H1 (cell line): Measurements from ENCODE around the gene GLDC.

Experiments used
- RNF2 ChIP-seq: fragments of 200-900, 300-1000 bp; sonication (generic); IDR thresholded peaks from 2 replicates; pipeline ENCODE4 v1.7.1; 2016; ENCODE audit warnings: borderline replicate concordance, low read depth, mild to moderate bottlenecking, antibody characterized with exemption, low read length; ENCODE audit not compliant: poor library complexity, severe bottlenecking; ENCODE audit errors: missing control alignments
- SRF ChIP-seq: IDR thresholded peaks from 2 replicates; pipeline ENCODE4 v1.6.1; 2011; ENCODE audit warnings: mild to moderate bottlenecking, low read depth, low read length, moderate library complexity
- TBP ChIP-seq: IDR thresholded peaks from 2 replicates; pipeline ENCODE4 v1.6.1; 2011; ENCODE audit warnings: low read depth, low read length, improper control_type of control experiment
- TCF12 ChIP-seq: IDR thresholded peaks from 2 replicates; pipeline ENCODE4 v1.6.1; 2011; ENCODE audit warnings: low read depth, mild to moderate bottlenecking, low read length

DNA sequence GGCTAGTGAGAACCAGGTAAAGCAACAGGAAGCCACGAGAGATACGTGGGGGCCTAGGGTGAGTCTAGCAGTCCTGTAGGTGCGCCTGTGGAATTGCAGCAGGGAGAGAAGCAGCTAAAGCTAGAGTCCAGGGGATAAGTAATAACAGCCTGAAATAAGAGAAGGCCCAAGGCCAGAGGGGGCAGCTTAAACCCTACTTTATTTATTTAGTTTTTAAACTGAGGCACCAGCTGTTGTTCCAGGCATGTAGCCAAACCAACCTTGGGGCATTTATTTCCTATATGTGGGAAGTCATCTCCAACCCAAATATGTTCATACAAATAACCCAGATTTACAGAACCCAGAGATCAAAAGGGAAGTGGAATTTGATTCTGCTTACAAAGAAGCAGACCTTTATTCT lies 93.5 kb downstream of the GLDC start:
- TF ChIP-seq SRF (no peak), RNF2 (no peak), TCF12 (no peak), TBP (no peak)
